Measurements from ENCODE around the gene ABCF2. TPM values are rescaled to one million over a fixed set of nuclear protein-coding genes. Genes with fewer than 3 reads are reported as not detected.

The ABCF2 gene
- total and polyA plus RNA-seq, 2 of the 13 experiments (the other 11 are each of a cell fraction or from before 2014, with no cell fraction given), result 16.3 to 42.5 TPM

DNA sequence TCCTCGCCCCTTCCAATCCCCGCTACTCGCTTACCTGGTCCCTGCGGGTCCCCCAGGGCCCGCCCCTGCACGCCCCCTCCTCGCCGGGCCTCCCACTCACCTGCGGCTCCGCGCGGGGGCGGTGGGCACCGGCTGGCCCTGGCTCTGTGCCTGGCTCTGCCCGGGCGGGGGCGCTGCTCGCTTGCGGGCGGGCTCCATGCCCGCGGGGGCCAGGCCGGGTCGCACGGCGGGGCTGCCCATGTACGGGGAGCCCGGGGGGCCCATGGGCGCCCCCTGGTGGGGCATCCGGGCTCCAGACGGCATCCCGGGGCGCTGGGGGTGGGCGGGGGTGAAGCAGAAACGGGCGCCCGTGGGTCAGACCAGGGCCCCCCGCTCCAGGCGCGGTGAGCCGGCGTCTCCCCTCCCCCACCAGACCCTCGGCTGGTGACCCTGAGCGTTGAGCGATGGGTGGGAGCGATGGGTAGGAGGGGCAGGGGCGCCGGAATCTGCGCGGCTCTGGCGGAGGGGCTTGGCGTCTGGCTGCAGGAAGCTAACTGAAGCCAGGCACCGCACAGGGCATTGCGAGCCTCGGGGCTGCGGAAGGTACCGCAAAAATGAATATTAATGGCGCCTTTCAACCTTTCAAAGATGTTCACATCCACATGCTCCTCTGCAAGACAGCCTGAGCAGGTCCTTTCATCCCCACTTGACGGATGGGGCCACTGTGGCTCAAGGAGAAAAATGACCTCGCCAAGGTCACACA lies 18.5 kb upstream of the ABCF2 start (continued):
- TF ChIP-seq MBNL3 (CRISPR knock-in tag; conservative IDR thresholded peaks at IDR 0.05), result no peak
- no peak for TF ChIP-seq ZNF782 (CRISPR knock-in tag; IDR thresholded peaks at IDR 0.05; ENCODE audit: borderline replicate concordance)
- no peak for TF ChIP-seq SMC3 (IDR thresholded peaks at IDR 0.05; ENCODE audit: low read length)
- TF ChIP-seq PHF20 (CRISPR knock-in tag; IDR thresholded peaks at IDR 0.05), result no peak

DNA sequence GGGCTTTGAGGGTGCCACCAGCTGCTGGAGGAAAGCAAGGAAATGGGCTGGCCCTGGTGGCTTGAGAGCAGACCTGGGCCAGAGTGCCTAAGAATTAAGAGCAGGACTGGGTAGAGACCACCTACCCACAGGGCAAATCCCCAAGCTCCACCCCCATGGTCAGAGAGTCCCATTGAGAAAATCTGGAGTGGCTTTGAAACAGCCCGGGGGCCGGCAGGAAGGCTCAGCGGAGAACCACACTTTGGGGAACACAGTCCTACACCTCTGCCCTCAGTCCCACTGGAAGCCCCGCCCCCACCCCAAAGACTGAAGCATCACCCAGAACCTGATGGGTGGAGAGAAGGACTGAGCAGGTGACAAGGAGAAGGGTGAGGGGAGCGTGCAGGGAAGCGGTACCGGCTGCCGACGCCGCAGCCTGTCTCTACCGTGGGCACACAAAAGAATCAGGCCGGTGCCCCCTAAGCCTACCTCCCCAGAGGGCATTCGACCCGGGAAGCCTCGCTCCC lies 17.9 kb upstream of the ABCF2 start:
- no peaks in the 10 kb centered on the region for H3K79me2 ChIP-seq (ENCODE audit: insufficient read depth, low read length)
- 0 out of 2 replicates have a peak, but pooled peaks have one; percentile 30 for TF ChIP-seq EZH2 (conservative IDR thresholded peaks at IDR 0.05; ENCODE audit: low read depth, low read length)
- TF ChIP-seq ZNF572 (CRISPR knock-in tag; IDR thresholded peaks at IDR 0.05), result no peak
- H3K4me3 ChIP-seq (replicated peaks in 1 of 3; ENCODE audit: insufficient read depth in 1 of 3, low read depth in 2 of 3, low read length in 3 of 3), result peak overlapping the region; percentile 43 to 66 (median 49); a peak in 5 of 6 replicates
- H4K20me1 ChIP-seq (ENCODE audit: insufficient read depth, low read length), result no peaks in the 10 kb centered on the region; the same call in 1 of the 2 replicates
- intact Hi-C loops (cut with micrococcal nuclease; ENCODE audit: unreplicated experiment), result loop anchor here (2.0 to 10.0 kb wide), 3 partner anchors 54 to 160 kb away; partner anchors contain the start of genes AGAP3, FASTK and TMUB1
- H3K27me3 ChIP-seq (ENCODE audit: control insufficient read depth in 1 of 2, insufficient read depth in 2 of 2, low read length in 2 of 2), result peaks cover 7 to 45% of the 10 kb centered on the region in 2 experiments; a peak in 3 of 5 replicates
- peak overlapping the region; percentile 76 for H3K4me2 ChIP-seq (ENCODE audit: low read depth, low read length)
- H3K9ac ChIP-seq (ENCODE audit: insufficient read depth, low read depth, low read length), result no peak overlapping the region
- in situ Hi-C loops (cut with HindIII; ENCODE audit: extremely low pct_ligation_motif_present, low pct_unique_long_range_greater_than_20kb), result no loop called here
- no peaks in the 10 kb centered on the region for H3K36me3 ChIP-seq (replicated peaks in 1 of 2; ENCODE audit: control insufficient read depth in 1 of 2, insufficient read depth in 2 of 2, low read length in 2 of 2)
- DNase-seq (ENCODE audit: low spot score) (no peak), ATAC-seq (no peak), FAIRE-seq (no peak)
- BruUV-seq (replicated peaks), result no TSS peak
- H3K4me1 ChIP-seq (ENCODE audit: insufficient read depth, low read length), result peaks cover 74% of the 10 kb centered on the region
- H3K9me3 ChIP-seq (ENCODE audit: low read length), result no peaks in the 10 kb centered on the region
- POLR2A ChIA-PET, result interaction anchor here (1.9 kb wide), 1 partner anchor 12 kb away, joined by 8 read pairs; the partner anchor contains the start of gene CHPF2
- no peak overlapping the region for H3K27ac ChIP-seq (ENCODE audit: extremely low read length, insufficient read depth, low read length)
- CTCF ChIA-PET (ENCODE audit: low intra/inter-chr PET ratio, low total read pairs), result interaction anchor here (1.3 to 2.6 kb wide), 4 partner anchors 17 to 106 kb away, joined by 4 to 18 read pairs (median 6); no protein-coding TSS in a partner anchor
- WGBS (ENCODE audit: low lambda C conversion rate), result 8% methylated on average over 3 of the region's 15 CpGs
- H2AFZ ChIP-seq (ENCODE audit: low read length), result no peak overlapping the region
